ENCODE measurements around the gene HSPA1A. TPM values are rescaled to one million over a fixed set of nuclear protein-coding genes. Genes with fewer than 3 reads are reported as not detected.

Gene HSPA1A
- total and polyA plus RNA-seq, 9 of the 15 experiments (the other 6 are each of a cell fraction or from before 2014, with no cell fraction given) = 2.2 to 273 (median 107) TPM

GRCh38 chr6:31776989-31777666, 38.2 kb upstream of the HSPA1A start, which contains the start of gene VWA7 (continued):
- peak; percentile 70; the same call in 1 of the 2 replicates for TF ChIP-seq ATF6 (CRISPR knock-in tag; IDR thresholded peaks at IDR 0.05)
- TF ChIP-seq HNRNPLL (IDR thresholded peaks at IDR 0.05; ENCODE audit: low read depth, low read length, poor library complexity, severe bottlenecking) = peak; percentile 52
- TF ChIP-seq PHF8 (IDR thresholded peaks at IDR 0.05; ENCODE audit: borderline replicate concordance, low read length) = peak; percentile 30; the same call in 1 of the 2 replicates
- TF ChIP-seq SRSF3 (IDR thresholded peaks at IDR 0.05; ENCODE audit: insufficient read depth, low read length) = no peak
- TF ChIP-seq RBM34 (IDR thresholded peaks at IDR 0.05; ENCODE audit: borderline replicate concordance, insufficient read depth, low read length) = no peak
- TF ChIP-seq CBX2 (IDR thresholded peaks at IDR 0.05; ENCODE audit: insufficient read depth, low read length, poor library complexity, severe bottlenecking) = no peak
- peak; percentile 94 for TF ChIP-seq SMARCB1 (IDR thresholded peaks at IDR 0.05; ENCODE audit: insufficient read length, low read depth)
- peak; percentile 84 for TF ChIP-seq POLR2G (IDR thresholded peaks at IDR 0.05; ENCODE audit: low read depth, low read length)
- TF ChIP-seq SREBF2 (CRISPR knock-in tag; IDR thresholded peaks at IDR 0.05) = no peak
- TF ChIP-seq CEBPG (CRISPR knock-in tag; IDR thresholded peaks at IDR 0.05) = no peak
- TF ChIP-seq CEBPG (tag; conservative IDR thresholded peaks at IDR 0.05 in 1 of 2, IDR thresholded peaks at IDR 0.05 in 1 of 2) = no peak
- peak; percentile 90; the same call in 1 of the 2 replicates for TF ChIP-seq TOE1 (IDR thresholded peaks at IDR 0.05; ENCODE audit: borderline replicate concordance)
- TF ChIP-seq TOE1 (CRISPR knock-in tag; IDR thresholded peaks at IDR 0.05; ENCODE audit: borderline replicate concordance, low read depth) = no peak
- TF ChIP-seq THRAP3 (IDR thresholded peaks at IDR 0.05; ENCODE audit: borderline replicate concordance) = peak; percentile 31; the same call in 1 of the 2 replicates
- TF ChIP-seq CREM (IDR thresholded peaks at IDR 0.05; ENCODE audit: low read depth) = peak; percentile 99
- TF ChIP-seq TFE3 (CRISPR knock-in tag; IDR thresholded peaks at IDR 0.05) = no peak
- TF ChIP-seq CREBBP (IDR thresholded peaks at IDR 0.05; ENCODE audit: low read depth, low read length) = no peak
- no peak for TF ChIP-seq HINFP (tag; conservative IDR thresholded peaks at IDR 0.05; ENCODE audit: low read depth)
- peak; percentile 88 for TF ChIP-seq EP300 (IDR thresholded peaks at IDR 0.05; ENCODE audit: low read length)
- no peak for TF ChIP-seq BDP1 (IDR thresholded peaks at IDR 0.05; ENCODE audit: insufficient read depth, insufficient read length)
- TF ChIP-seq, protein P1, sequence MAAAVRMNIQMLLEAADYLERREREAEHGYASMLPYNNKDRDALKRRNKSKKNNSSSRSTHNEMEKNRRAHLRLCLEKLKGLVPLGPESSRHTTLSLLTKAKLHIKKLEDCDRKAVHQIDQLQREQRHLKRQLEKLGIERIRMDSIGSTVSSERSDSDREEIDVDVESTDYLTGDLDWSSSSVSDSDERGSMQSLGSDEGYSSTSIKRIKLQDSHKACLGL (CRISPR knock-in tag; IDR thresholded peaks at IDR 0.05; ENCODE audit: borderline replicate concordance, poor library complexity, severe bottlenecking) = no peak
- TF ChIP-seq NONO (IDR thresholded peaks at IDR 0.05; ENCODE audit: low read depth in 2 of 2, low read length in 1 of 2) = no peak
